ENCODE results near the gene PDZD2.
"Not testable (repeated sequence)": the region's sequence is repeated elsewhere in the genome, so short reads cannot be mapped to it uniquely, and the experiment has no call there.

Gene PDZD2

DNA sequence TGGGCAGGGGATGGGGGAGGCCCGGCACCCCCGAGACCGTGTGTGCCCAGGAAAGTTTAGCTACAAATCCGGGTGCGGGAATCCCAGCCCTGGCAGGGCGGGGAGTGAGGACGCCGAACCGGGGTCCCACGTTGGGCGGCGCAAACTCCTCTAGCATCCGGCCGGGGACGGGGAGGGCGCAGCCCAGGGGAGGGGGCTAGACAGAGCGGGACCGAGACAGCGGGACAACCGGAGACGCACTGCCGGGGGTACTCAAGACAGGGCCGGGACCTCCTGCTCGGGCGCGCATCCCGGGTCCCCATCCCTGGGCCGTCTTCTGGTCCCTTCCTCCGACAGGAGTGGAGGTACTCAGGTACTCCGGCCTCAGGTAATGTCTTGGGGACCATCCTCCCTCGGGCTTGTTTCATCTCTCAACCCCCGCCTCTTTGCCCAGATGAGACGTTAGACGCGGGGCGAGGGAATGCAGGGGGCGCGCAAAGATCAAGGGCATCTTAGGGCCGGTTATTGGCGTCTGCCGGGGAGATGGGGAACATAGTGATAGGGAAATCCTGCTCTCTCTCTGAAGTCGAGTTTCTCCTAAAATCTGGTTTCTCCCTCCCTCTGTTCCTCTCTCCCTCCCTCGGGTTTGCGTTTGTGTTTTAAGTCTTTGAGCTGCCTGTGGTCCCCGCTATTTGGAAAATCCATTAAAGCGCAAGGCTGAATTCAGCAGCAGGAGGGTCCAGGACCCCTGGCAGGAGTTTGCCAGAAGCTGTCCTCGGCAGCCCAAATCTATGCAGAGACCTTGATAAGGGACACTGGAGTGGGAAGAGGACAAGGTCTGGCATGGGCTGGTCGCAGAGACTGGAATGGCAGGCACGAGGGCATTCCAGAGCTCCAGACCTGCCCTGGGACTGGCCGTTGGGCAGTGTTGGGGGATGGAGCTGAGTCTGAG, 815 bp downstream of the PDZD2 start:
- no peak for DNase-seq

DNA sequence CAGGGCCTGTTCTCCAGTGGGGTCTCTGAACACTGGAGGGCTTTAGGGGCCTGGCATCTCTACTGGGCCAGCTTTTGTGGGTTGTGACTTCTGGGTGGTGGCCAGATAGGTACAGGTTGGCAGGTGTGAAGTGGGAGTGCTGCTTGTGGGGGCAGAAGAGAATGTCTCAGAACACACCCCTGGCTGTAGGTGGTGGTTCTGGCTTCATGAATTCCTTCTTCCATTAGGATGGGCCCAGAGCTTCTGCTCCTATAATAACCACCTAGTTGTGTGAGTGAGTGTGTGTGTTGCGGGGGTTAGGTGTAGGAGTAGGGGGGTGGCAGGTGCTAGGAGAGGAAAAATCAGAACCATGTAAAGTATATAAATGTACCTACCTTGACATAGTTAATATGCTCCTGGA, 1.6 kb downstream of the PDZD2 start:
- no peak for DNase-seq

DNA sequence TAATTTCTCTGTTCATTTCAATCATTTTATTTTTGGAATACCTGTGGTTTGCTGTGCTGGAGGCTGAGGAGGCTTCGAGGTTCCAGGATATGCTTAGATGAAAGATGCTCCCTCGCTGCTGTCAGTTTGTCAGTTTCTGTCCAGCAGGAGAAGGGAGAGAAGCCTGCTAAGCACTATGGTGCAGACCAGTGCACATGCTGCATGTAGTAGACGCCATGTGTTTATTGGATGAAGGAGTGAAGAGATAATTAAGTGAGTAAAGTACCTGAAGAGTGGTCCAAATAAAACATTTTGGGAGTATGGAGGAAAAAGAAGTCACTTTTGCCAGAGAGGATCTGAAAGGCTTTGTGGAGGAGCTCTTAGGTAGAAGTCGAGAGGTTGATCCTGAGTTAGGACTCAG, 2.1 kb downstream of the PDZD2 start:
- no peak for DNase-seq

DNA sequence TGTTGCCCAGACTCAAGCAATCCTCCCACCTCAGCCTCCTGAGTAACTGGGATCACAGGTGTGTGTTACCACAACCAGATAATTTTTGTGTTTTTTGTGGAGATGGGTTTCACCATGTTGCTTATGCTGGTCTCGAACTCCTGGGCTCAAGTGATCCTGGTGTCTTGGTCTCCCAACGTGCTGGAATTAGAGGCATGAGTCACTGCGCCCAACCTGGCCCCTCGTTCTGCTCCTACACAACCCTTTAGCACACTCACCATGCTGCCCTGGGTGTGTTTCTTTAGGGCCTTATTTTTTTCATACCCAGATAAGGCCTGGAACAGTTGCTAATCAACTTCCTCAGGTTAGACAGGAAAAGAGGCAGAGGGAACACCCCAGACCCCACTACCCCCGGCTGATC, 2.6 kb downstream of the PDZD2 start:
- DNase-seq = no peak

DNA sequence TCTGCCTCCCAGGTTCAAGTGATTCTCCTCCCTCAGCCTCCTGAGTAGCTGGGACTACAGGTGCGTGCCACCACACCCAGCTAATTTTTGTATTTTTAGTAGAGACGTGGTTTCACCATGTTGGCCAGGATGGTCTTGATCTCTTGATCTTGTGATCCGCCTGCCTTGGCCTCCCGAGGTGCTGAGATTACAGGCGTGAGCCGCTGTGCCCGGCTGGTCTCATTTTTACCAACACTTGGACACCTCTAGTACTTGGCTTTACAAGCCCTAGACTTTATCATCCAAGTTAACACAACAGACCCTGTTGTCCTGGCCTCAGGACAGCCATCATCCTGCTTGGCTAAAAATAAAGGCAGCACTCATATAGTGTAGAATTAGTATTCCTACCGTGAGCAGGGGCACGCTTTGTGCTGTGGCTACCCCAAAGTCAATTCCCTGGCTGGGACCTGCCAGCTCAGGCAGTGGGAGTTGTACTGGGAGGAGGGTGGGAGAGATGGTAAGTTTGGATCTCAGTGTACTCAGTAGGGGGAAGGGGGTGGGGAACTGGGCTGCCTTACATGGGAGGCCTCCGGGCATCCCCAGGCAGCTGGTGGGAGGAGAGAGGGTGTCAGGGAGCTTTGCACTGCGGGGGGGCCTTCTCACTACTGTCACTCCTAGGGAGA, 6.6 kb downstream of the PDZD2 start:
- no peak for DNase-seq

DNA sequence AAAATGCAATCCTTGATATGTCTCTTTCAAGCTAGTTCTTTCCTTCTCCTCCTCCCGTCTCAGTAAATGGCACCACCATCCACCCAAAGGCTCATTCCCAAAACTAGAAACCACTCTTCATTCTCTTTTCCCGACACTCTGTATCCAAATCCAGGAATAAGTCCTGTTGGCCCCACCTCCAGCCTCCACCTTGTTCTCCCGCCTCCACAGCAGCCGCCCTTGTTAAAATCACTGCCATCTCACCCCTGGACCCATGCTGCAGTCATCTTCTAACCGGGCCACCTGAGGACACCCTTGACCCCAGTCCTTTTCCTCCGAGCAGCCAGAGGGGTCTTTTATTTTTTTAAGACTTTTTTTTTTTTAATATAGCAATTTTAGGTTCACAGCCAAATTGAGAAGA, 9.4 kb downstream of the PDZD2 start:
- no peak for DNase-seq

DNA sequence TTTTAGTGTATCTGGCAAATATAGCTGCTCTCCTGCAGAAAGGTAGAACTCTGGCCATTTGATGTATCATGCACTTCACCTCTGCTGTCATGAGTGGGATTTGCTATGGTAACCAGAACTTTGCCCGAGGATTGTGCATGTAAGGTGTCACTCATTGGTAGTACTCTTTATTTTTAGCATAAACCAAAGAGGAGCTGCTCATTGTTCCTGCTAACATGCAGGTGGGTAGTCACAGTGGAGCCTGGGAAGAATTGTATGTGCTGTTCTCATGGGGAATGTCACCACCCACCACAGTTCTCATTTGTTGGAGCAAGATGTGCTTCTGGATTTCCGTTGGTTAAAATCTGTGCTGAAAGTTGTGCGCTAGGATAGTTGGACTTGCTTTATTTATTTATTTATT, 12.3 kb downstream of the PDZD2 start:
- no peak for DNase-seq

DNA sequence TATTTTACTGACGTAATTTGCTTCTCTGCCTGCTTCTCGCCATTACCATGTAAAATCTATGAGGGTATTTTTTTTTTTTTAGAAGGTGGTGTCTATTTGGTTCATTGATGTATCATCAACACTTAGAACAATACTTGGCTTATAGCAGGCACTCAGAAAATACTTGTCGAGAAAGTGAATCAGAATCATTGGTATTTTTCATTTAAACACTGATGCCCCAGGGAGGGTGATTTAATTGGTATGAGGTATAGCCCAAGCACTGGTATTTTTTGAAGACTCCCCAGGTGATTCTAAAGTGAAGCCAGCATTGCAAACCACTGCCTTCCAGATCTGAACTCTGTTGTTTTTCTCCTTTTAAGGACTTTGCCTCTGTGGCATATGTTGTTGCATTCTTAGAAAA, 16.6 kb downstream of the PDZD2 start:
- DNase-seq = no peak

DNA sequence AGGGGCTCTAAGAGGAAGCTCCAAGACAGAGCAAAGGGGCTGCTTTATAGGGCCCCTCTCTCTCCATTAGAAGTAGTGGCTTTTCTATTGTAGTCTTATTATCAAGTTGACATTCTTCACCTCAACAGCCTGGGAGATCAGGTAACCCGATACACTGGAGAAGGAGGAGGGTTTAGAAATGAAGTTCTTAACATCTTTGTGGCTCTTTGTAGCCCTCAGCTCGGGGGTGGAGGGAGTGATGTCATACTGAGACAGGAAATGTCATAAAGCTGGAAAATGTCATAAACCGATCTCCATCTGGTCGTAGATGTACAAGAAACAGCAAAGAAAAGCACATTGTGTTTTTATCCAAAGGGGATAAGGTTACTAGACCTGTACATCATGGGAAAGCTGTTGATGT, 17.9 kb downstream of the PDZD2 start:
- no peak for DNase-seq

DNA sequence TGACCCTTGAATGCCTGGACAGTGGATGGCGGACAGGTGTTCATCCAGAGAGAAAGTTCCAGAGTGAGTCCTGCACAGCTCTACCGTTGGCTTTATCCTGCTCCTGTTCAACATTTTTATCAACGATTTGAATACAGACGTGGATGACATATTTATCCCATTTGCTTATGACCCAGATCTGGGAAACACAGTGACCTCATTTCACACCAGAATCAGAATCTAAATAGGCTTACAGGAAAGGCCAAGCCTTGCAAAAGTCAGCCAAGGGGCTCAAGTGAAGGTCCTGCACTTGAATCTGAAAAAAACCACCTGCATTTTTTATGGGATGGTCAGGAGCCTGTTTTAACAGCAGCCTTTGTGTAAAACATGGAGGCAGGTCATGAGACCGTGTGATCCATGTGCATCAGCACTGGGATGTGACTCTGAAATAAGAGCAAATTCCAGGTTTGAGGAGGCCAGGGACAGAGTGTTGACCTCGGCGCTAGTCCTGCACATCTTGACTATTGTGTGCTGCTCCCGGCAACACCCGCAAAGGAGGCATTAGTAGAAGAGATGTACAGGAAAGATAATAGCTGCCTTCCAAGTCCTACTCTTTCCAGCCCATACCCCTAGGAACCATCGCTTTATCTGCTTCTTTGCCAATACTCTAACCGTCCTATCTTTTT, 18.5 kb downstream of the PDZD2 start:
- no peak for DNase-seq

DNA sequence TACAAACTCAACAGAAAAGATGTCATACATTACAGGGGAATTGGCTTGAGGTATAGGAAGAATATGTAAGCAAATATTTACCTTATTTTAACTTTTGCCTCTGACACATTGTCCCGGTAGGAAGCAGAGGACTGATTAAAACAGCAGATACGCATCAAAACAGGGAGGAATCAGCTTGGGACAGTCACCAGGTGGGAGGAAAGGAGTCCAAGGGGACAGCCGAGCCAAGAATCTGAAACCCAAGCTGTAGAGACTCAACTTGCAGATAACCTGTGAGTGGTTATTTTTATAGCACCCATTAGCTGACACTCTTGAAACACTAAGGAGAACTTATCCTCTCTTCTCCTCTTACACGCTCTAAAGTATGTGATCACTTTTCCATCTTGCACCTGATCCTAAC, 22.3 kb downstream of the PDZD2 start:
- DNase-seq = no peak

DNA sequence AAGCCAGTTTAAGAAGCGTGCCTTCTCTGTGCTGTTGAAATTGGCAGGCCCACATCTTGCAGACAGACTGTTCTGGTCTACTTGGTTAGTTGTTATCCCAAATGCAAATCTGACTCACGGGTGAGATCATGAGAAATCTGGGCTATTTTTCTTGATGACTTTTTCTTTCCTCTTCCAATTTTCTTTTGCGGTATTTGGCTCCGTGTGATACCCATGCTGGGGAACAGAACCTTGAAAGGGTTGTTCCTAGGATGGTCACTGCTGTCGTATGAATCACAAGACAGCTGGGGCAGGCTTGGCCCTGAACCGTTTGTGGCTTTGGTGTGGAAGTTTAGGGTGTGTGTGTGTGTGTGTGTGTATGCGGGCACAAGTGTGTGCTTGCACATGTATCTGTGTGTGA, 24.6 kb downstream of the PDZD2 start:
- DNase-seq = no peak

DNA sequence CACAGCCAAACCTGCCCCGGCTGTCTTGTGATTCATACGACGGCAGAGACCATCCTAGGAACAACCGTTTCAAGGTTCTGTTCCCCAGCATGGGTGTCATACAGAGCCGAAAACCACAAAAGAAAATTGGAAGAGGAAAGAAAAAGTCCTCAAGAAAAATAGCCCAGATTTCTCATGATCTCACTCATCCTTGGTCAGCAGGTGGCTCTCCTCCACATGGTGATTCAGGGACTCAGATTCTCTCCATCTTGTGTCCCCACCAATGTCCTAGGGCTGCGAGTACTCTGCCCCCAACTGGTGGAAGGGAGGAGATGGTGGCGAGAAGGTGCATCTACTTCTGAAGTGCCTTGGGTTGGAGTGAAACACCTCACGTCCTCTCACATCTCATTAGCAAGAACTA, 25.6 kb downstream of the PDZD2 start:
- no peak for DNase-seq

DNA sequence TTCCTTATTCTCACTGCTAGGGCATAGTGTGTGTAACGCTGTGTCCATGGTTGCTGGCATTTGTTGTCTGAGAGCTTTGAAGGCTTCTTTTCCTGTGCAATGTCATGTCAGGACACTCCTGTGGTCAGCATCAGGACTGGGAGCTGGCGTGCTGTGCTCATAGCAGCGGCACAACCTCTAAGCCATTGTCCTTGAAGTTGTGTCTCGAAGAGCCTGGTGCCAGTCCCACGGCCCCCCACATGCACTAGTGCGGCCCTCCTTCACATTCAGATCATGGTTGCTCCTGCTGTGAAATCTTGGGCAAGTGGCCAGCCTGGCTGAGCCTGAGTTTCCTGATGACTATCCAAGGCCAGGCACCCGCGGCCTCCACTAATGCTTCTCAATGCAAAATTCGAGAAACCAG, 32.4 kb downstream of the PDZD2 start:
- DNase-seq = no peak

DNA sequence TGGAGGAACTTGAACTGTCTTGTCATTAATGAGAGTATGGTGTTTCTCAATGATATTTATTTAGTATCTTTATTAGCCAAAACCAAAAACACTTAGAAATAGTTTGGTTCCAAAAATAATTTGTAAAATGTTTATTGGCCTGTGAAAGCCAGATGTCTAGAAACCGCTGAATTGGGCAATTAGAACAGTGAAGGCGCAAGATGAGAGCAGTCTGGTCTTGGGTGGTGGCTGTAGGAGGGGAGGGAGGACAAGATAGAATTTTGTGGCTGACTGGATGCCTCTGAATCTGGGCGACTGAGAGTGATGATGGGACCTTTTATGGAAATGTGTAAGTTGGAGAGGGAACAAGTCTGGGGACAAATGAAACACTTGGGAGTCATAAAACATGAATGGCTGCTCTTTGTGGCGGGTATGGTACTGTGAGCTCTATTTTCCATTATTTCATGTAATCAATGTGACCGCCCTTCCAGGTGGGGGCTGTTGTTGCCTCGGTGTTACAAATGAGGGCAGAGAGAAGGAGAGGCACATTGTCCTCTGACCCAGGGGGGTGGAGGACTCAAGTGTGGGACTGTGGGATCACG, 35.5 kb downstream of the PDZD2 start:
- DNase-seq = no peak

DNA sequence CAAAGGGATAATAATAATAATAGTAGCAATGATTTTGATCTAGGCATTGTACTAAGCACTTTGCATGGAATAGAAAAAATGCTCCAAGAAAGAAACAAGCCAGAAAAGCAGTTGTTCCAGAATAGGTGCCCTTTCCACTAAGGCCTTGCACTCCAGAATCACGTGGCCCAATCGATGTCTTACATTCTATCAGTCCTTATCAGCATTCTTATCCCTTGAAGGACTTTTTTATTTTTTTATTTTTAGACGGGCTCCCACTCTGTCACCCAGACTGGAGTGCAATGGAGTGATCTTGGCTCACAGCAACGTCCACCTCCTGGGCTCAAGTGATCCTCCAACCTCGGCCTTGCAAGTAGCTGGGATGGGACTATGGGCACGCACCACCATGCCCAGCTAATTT, 36.5 kb downstream of the PDZD2 start:
- no peak for DNase-seq

DNA sequence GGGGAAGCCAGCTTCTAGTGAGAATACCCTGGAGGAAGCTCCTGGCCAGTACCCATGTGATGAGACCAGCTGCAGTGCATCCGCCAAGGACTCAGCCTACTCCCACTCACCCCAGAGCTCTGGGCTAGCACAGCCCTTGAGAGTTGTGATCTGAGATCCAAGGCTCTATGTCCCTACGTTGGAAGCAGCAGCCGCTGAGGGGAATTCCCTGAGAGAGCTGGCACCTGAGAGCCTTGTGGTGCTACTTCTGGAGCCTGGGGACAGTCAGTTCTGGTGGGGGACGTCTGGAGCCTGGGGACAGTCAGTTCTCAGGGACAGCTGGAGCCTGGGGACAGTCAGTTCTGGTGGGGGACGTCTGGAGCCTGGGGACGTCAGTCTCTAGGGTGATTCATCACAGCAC, 39.2 kb downstream of the PDZD2 start:
- no peak for DNase-seq

DNA sequence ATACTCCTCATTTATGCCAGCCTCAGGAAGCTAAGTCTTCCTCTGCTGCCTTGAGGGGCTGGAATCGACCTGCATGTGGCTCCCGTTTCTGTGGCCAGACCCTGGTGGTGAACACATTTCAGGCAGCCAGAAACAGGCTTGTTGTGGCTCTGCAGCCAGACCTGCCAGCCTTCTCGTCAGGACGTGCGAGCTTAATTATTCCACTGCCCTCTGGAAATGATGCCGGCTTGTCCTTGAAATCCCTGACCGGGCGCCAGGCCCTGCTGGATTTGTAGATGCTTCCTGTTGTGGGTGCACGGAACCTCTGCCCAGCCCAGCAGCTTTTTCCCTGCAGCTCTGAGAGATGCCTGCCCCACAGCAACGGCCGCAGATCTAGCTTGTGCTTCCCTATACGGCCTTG, 41.6 kb downstream of the PDZD2 start:
- DNase-seq = no peak

DNA sequence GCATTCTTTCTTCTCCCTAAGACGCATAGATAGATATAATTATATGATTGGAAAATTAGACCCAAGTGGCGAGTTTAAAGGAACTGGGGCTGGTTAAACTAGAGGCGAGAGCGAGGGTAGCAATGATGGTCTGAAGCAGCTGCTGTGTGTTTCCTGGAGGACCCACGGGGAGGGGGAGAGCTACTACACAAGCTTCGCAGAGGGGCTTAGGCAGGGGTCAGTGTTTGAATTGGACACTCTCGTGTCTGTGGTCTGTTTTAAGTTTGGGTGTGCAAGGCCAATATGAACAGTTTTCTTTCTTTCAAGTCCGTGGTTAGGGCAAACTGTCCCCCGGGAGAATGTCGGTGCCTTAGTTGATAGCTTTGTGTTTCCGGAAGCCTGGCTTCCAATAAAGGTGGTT, 43.1 kb downstream of the PDZD2 start:
- no peak for DNase-seq

DNA sequence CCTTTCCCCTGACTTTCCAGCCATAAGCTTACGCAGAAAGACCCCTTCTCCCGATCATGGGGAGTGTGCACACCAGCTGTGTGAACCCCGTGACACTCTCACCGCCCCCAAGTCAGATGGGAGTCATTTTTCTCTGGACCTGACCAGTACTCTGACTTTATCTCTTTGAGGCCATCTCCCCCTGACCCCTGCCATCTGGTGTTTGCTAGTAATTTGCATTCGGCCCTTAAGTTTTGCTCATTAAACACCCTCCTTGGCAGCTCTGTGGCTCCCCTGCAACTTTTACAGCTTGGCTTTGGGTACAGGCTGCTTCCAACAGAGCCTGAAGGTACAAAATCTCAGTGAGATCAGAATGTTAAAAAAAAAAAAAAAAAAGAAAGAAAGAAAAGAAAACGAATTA, 43.9 kb downstream of the PDZD2 start:
- no peak for DNase-seq

DNA sequence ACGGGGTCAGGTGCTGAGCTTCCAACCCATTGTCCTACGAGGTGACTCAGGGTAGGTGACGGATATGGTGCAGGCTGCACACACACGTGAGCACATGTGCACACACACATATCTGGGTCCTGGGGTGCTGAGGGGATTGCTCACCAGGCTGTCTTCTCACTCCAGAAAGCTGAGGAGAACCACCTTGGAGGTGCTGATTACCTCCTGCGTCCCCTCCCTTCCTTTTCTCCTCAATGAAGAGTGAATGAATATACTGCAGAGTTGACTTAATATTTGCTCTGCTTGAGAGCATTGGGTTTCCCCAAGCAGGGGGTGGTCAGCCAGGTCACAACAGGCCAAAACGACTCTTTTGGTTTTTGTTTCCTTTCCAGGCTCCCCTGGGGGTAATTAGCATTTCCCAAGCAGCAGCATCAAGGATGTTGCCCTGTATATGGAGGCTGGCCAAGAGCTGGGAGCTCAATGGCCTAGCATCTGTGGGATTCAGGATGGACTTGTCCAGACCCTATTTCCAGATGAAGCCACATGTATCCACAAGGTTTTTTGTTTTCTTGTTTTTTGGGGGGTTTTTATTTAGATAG, 49.7 kb downstream of the PDZD2 start:
- DNase-seq = no peak

DNA sequence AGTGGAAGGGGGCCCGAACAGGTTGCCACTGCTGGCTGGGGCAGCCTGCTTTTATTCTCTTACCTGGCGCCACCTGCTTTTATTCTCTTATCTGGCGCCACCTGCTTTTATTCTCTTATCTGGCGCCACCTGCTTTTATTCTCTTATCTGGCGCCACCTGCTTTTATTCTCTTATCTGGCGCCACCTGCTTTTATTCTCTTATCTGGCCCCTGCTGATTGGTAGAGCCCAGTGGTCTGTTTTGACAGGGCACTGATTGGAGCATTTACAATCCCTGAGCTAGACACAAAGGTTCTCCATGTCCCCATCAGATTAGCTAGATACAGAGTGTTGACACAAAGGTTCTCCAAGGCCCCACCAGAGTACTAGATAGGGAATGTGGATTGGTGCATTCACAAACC, 52.5 kb downstream of the PDZD2 start:
- DNase-seq = not testable (repeated sequence)

DNA sequence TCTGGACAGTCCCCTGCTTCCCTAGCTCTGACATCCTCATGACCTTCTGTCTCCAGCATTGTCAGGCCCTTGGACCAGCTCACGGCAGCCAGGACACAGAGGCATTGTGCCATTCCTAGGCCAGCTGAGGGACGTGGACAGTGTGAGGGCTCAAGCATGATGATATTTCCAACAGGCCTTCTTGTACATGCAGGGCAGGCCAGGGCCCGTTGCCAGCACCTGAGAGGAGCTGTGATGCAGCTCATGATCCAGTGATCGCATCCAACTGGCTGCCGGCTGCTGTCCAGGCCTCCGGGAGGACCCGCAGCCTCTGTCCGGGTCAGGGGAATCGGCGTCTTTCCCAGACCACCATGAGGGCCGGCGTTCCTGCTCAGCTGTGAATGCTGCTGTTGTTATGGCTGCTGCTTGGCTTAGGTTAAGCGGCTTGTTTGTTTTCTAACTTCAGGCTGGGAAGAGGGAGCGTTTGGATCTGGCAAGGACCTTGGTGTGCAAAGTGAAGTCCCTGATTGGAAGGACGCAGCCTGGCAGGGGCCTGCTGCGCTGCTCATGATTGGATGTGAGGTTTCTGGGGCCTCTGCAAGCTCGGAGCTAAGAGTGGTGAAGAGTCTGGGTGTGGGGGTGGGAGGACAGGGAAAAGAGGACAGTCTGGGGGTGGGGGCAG, 53.8 kb downstream of the PDZD2 start:
- peak; percentile 82 for DNase-seq
